HG02885 (cell line): Measurements from ENCODE around the gene USP50.
"Not testable (repeated sequence)": the region's sequence is repeated elsewhere in the genome, so short reads cannot be mapped to it uniquely, and the experiment has no call there.

Experiments
- ATAC-seq: cut with Tn5 transposase; IDR thresholded peaks from one replicate; pipeline ENCODE4 v1.9.1; 2021; ENCODE audit warnings: mild to moderate bottlenecking; ENCODE audit not compliant: unreplicated experiment, poor library complexity

USP50 gene

DNA sequence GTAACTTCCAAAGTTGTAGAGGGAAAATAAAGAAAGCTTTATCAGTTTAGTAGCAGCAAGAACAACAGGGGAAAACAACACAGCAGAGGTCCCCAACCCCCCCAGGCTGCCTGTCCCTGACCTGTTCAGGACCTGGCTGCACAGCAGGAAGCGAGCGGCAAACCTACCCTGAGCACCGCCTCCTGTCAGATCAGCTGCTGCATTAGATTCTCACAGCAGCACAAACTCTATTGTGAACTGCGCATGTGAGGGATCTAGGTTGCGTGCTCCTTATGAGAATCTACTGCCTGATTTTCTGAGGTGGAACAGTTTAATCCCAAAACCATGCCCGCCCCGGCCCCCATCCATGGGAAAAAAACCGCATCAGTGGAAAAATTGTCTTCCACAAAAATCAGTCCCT, 40.3 kb downstream of the USP50 start:
- no peak for ATAC-seq

DNA sequence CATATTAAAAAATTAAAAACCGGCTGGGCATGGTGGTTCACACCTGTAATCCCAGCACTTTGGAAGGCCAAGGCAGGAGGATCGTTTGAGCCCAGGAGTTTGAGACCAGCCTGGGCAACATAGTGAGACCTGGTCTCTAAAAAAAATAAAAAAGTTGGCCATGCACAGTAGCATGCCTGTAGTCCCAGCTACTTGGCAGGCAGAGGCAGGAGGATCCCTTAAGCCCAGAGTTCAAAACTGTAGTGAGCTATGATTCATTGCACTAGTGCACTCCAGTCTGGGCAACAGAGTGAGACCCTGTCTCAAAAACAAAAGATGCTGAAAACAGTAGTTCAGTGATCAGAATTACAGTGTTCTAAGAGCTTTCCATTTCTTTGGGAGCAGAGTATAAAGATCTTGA, 40.8 kb downstream of the USP50 start:
- not testable (repeated sequence) for ATAC-seq

DNA sequence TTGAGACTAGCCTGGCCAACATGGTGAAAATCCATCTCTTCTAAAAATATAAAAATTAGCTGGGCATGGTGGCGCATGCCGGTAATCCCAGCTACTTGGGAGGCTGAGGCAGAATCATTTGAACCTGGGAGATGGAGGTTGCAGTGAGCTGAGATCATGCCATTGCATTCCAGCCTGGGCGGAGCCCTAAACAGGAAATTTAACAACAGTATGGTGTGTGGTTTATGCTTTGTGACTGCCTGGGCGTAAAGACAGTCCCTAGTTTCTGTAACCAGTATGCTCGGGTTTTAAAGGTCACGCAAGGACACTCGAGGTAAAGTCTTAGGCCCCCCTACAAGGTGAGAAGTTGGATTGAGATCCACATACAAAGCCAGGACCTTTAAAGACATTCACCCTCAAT, 43.3 kb downstream of the USP50 start:
- no peak for ATAC-seq

DNA sequence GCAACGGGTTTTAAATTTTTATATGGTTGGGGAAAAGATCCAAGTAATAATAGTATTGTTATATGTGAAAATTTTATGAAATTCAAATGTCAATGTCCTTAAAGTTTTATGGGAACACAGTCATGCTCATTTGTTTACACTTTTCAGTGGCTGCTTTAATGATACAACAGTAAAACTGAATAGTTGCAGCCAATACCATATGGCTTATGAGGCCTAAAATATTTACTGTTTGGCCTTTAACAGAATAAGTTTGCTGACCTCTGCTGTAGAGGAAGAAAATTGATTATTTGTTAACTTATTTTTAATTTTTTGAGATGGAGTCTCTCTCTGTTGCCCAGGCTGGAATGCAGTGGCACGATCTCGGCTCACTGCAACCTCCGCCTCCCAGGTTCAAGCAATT, 44.7 kb downstream of the USP50 start:
- no peak for ATAC-seq

DNA sequence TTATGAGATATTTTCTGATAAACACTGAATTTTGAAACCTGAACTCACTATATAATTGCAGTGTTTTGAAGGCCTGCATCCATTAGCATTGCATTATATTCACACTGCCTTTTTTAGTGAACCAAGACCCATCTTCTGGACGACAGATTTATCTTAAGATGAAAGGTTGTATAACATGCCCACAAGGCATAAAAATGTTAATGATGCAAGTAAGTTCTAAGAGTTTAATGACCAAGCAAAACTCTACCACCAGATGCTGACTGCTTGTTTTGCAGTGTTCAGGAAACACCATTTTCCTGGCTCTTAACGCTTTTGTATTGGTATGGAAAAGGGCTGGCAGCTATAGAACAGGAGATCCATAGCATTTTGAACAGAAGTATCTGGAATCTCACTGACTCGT, 46.1 kb downstream of the USP50 start:
- ATAC-seq = no peak

DNA sequence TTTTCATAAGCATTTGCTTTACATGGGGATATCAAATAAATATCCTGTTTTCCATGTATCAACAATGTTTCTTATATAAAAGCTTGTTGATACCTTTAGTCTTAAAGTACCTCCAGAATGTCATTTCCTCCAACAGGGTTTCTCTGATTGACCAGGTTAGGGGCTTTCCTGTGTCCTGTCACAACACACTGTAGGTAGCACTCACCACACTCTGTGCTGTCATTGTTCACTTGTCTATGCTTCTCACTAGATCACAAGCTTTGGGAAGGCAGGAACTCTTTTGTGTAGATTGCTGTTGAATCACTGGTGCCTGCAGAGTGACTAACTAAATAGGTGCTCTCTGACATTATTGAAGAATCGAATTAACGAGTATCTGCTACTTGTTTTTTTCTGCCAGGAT, 49.8 kb downstream of the USP50 start:
- ATAC-seq = no peak

DNA sequence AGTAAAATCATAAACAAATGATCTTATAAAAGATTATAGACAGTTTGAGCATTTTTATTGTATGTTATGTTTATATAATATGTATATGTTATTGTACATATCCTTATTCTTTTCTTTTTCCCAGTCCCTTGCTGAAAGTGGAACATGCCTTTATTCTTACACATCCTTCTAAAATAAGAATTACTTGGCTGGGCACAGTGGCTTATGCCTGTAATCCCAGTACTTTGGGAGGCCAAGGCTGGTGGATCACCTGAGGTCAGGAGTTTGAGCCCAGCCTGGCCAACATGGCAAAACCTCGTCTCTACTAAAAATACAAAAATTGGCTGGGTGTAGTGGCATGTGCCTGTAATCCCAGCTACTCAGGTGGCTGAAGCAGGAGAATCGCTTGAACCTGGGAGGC, 51.9 kb downstream of the USP50 start:
- not testable (repeated sequence) for ATAC-seq

DNA sequence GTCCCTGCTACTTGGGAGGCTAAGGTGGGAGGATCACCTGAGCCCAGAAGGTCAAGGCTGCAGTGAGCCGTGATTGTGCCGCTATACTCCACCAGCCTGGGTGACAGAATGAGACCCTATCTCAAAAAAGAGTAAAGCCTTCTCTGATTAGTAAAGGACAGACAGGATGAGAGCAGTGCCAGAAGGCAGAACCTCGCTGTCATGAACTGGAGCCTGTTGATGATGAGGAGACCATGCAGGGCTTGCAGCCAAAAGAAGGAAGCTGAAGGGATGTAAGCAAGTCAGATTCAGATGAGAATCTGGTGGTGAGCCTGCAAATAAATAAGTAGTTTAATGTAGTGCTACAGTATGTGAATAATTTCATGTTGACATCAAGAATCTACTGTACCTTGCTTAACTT, 52.8 kb downstream of the USP50 start:
- no peak for ATAC-seq

DNA sequence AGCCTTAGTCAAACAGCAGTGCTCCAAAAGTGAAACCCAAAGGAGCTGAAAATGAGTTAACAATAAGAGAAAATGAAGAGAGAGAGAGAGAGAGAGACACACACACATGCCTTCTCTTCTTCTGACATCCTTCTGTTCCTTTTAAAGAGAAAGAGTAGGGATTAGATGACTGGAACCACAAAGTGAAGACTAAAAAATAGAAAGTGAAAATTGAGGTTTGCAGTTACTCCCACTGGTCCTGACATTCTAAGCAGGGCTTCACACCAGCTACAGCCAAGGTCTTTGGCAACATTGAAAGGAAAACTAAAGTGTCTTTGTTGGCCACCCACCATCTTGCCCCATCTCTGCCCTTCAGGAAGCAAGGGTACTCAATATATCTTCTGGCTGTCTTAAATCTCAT, 59.2 kb downstream of the USP50 start:
- ATAC-seq = no peak

DNA sequence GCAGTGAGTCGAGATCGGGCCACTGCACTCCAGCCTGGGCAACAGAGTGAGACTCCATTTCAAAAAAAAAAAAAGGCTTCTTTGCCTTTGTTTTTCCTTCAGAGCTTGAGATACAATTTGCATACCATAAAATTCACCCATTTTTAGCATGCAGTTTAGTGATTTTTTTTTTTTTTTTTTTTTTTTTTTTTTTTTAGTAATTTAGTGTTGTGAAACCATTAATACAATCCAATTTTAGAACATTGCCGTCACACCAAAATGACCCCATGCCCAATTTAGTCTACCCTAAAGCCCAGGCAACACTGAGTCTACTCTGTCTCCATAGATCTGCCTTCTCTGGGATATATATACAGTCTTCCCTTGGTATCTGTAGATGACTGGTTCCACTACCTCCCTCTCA, 61.1 kb downstream of the USP50 start:
- no peak for ATAC-seq

DNA sequence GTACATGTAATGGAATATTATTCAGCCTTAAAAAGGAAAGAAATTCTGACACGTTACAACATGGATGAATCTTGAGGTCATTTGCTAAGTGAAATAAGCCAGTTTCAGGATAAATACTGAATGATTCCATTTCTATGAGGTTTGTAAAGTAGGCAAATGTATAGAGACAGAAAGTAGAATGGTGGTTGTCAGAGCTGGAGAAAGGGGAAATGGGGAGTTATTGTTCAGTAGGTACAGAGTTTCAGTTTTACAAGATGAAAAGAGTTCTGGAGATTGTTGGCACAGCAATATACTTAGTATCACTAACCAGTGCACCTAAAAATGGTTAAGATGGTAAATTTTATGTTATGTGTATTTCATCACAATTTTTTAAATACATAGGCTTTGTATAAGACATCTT, 61.7 kb downstream of the USP50 start:
- ATAC-seq = peak; percentile 55

DNA sequence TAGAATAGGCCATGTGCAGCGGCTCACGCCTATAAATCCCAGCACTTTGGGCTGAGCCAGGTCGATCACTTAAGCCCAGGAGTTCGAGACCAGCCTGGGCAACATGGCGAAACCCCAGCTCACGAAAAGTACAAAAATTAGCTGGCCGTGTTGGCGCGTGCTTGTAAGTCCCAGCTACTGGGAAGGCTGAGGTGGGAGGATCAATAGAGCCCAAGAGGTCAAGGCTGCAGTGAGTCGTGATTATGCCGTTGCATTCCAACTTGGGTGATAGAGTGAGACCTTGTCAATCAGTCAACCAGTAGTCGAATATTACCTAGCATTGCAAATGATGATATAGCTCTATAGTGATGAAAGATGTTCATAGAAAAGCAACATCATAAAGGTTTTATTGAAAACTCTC, 70.3 kb downstream of the USP50 start:
- no peak for ATAC-seq

DNA sequence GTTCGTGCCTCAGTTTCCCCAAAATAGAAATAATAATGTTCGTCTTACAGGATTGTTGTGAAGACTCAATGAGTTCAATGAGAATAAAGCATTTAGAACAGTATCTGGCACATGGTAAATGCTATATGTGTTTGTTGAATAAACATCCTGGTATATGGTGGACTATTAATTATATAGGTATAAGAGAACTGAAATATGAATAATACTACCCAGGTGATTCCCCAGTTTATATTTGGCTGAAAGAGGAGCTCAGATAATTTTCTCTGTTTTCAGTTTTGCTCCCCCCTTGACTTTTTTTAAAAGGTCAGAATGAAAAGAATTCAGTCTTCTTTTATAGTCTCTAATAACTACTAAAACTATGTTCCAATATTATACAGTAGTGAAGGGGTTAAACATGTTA, 75.4 kb downstream of the USP50 start:
- ATAC-seq = no peak

DNA sequence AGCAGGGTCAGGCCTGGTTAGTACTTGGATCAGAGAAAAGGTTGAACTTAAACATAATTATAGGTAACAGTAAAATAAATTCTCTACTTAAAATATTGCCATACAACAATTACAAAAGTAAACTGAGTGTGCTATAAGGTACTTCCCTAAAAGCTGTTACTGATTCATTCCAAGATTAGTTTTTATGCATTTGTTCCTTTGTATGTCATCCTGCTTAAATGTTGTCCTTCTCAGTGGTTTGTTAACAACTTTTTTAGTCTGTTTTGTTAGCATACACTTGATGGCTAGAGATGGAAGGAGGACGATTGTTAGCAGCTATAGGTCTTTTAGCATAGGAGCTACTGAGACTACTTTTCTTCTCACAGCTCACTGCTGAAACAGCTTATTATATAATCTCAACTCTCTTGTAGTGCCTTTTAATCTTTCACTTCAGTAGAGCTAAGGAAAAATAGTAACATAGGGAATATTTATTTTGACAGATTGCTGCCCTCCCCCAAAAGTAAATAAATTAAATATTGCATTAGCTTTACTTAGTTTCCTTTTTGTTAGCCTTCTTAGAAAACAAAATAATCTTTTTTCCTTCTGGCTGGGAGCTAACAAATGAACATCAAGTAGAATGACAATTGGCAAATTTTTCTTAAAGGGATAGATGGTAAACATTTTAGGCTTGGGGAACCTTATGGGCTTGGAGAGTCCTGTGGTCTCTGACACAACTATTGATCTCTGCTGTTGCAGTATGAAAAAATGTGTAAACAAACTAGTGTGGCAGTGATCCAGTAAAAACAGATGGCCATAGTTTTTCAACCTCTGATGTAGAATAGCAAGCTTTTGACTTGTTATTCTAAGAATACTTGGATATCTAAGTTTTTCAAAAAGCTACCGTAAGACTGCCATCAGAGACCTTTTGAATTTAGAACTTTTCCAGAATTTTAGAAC, 82.8 kb downstream of the USP50 start:
- ATAC-seq = no peak

DNA sequence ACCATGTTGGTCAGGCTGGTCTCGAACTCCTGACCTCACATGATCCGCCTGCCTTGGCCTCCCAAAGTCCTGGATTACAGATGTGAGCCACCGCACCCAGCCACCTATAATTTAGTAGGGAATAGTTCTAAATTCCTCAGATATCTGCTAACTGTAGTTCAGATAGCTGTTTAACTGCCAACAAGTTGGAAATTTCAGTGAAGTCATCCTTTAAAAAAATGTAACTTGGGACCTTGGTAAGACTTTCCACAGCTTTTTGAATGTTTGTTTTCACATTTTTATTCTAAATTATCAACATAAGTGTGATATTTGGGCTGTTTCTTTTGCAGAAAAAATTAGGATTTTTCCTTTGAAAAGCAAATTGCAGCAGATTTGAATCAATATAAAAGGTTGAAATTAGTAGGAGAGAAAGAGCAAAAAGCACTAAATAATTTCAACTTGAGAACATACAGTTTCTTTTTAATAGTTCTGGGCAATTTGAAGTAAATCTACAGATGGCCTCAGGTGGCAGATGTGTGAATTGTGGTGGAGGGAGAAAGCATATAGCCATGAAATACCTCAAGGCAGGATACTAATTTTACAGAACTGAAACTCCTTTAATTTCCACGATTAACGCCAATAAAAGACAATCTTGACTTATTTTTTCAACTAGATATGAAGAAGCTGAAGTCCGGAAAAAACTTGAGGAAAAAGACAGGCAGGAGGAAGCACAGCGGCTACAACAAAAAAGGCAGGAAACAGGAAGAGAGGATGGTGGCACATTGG, 87.9 kb downstream of the USP50 start:
- ATAC-seq = no peak

DNA sequence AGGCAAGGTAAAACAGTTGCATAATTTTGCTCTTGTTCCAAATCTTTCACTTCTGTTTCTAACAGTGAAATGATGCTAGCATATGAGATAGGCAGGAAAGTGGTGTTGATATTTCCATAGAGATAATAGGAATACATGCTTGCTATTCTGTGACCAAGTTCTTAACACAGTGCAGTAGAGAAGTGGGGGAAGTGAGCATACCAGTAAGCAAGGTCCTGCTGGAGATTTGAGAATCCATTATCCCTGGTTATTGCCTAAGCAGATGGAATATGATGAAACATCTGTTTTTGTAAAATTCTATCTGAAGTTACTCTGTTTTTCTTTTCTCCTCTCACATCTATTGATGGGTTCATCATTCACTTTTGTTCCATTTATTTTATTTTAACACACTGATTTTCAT, 93.5 kb downstream of the USP50 start:
- ATAC-seq = no peak
